Dermis microvascular lymphatic vessel endothelial cell (primary cell): ENCODE data around the gene SLC46A3. TPM values are rescaled to one million over a fixed set of nuclear protein-coding genes. Genes with fewer than 3 reads are reported as not detected.
A peak's percentile ranks its signal among the peaks of the same experiment; 100 is the strongest.
"Not testable (repeated sequence)": the region's sequence is repeated elsewhere in the genome, so short reads cannot be mapped to it uniquely, and the experiment has no call there.

Experiments
- DNase-seq, 2 donors: peaks; one replicate each; pipeline versions ENCODE4 v3.0.0 to v3.0.0-alpha.2; 2010; ENCODE audit warnings: low read depth in 2 of 2
- total RNA-seq: library from RNA; depleted of rRNA; stranded (reverse); fragments of >200 nt; gene quantifications from 2 replicates; pipeline ENCODE4 v1.2.1, GENCODE V29; 2014

Gene SLC46A3, protein sequence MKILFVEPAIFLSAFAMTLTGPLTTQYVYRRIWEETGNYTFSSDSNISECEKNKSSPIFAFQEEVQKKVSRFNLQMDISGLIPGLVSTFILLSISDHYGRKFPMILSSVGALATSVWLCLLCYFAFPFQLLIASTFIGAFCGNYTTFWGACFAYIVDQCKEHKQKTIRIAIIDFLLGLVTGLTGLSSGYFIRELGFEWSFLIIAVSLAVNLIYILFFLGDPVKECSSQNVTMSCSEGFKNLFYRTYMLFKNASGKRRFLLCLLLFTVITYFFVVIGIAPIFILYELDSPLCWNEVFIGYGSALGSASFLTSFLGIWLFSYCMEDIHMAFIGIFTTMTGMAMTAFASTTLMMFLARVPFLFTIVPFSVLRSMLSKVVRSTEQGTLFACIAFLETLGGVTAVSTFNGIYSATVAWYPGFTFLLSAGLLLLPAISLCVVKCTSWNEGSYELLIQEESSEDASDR
- total RNA-seq, result 2.7 TPM in 2 replicates

DNA sequence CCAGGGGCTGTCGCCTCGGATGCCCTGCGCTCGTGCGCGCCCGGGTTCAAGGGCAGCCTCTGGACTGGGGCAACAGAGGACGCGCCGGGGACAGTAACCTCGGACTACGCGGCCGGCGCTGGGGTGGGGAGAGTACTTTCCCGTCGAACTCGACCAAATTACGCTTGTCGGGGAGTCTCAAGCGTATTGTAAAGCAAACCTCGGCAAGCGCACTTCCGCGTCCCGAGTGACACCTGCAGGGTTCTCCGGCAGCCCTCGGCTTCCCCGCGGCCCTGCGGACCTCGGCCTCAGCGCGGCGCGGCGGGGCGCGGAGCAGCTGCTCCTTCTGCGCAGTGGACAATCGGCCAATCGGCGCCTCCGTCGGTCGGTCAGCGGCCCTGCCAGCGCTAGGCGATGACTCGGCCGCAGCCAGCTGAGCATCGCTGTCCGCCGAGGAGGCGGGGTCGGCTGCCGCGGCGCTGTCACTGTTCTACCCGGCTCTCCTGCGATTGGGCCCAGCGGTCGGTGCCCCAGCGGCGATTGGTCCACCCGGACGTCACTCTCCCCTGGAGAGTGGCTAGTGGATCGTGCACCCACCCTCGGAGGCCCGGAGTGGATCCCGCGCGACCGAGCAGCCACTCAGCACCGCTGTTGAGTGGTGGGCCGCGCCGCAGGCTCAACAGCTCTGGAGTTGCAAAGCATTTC, at the start of gene SLC46A3:
SLC46A3 (minus strand) TSS at position 428 of the 684 bp plus-strand sequence. CDS start 972 bp downstream, outside the sequence.
- DNase-seq, result peak; percentile 96 to 99

DNA sequence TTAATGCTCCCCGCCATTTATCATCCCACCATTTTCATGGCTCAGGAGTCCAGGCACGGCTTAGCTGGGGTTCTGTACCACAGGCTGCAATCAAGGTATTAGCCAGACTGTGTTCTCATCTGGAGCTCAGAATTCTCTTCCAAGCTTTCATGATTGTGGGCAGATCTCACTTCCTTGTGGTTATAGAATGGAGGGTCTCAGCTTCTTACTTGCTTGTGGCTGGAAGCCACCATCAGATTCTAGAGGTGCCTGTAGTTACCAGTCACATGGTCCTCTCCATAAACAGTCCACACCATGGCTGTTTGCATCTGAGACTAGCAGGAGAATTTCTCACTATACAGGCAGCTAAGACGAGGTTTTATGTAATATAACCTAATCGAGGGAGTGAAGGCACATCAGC, 45.1 kb upstream of the SLC46A3 start:
- DNase-seq, result no peak

DNA sequence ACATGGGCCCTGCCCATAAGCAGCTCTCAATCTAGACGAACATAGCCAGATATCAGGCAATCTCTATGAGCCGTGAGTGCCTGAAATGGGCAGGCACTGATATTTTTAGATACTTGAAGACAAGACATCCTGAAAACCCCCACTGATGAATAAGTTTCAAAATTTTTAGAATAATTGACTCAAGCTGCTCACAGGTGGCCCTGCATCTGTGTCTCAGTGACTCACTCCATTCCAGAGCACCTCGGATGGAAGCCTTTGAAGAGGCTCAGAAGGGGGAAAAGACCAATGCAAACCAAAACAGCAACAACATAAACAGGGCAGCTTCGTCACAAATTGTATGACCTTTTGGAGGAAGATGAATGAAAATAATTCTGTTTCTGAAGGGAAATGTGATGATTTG, 42.8 kb upstream of the SLC46A3 start:
- no peak for DNase-seq

DNA sequence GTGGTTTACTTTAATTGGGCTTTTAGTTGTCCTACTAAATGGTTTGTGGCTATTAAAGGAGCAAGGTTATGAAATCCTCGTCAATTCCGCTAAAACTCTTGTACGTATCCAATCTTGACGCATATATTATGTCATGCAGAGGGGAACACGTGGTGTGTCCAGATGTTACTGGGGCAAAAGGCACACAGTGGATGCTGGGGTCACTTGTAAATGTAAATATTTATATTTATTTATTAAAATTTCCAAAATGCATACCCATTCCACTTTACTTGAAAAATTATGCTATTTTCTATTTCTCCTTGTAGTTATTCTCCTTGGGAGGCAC, 36.7 kb upstream of the SLC46A3 start:
- no peak for DNase-seq

DNA sequence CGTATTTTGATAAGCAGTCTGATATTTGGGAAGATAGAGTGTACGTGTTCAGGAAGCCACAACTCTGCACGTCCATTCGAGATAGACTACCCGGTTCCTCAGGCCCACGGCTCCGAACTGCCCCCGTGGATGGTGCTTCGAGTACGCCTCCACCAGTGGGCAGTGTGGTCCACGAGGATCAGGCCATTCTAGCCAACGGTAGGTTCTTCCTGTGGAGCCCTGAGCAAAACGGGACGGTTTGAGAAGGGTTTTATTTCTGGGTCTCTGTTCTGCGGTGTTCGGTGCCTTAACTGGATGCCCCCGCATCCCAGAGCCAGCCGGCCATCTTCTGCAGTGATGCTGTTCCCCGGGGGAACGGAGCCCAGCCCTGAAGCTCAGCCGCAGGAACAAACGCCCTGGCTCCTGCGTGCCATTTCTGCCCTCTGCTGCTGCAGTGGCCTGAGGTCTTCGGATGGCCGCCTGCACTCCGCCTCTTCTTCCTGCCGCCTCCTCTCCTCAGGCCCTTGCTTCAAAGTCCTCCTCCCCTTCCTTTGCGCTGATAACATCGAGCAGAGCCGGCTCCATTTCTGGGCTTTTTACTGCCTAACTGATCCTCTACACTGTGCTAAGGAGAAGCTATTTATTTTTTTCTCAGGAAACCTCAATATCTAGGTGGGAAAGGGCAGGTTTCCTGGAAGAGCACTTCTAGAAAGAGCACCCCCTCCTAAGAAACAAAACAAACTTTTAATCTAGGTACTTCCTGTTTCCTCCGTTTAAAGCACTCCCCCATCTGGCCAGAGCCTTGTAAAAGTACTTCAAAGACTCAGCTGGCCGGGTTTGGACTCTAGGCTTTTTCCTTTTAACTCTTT, 36.2 kb upstream of the SLC46A3 start:
- DNase-seq, result peak in 1 of 2 donors; percentile 44

DNA sequence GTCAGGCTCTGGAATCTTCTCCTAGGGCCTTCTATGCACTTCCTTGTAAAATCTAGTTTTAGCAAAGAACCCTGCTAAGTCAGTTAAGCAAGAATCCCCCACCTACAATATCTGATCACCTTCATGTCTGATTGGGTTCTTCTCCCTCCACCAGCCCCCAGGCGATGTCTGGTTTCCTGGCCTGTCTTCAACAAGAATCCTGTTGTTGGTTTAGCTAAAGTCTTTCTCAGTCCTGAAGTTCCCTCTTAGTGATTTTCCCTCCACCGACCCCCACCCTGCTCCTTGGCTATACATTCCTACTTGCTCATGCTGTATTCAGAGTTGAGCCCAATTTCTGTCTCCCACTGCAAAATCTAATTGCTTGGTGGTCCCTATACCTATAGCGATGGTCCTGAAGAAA, 35.2 kb upstream of the SLC46A3 start:
- DNase-seq, result no peak

DNA sequence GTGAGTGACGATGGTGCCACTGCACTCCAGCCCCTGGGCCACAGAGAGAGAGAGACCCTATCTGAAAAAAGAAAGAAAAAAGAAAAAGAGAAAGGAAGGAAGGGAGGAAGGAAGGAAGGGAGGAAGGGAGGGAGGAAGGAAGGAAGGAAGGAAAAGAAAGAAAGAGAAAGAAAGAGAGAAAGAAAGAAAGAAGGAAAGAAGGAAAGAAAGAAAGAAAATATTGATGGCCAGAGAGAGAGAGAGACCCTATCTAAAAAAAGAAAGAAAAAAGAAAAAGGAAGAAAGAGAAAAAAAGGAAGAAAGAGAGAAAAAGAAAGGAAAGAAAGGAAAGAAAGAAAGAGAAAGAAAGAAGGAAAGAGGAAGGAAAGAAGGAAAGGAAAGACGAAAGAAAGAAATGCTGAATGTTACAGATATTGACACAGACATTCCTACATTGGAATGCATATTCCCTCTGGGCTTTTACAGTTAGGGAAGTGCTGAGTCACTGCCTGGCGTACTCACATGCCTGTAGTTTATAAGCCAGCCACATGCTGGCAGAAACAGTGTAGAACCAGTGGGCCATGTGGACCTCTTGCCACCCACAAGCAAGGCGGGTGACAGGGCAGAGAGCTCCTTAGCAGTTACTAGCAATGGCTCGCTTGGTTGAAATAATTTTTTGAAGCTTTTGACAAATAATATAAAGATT, 34.6 kb upstream of the SLC46A3 start:
- DNase-seq, result peak; percentile 52 to 88

DNA sequence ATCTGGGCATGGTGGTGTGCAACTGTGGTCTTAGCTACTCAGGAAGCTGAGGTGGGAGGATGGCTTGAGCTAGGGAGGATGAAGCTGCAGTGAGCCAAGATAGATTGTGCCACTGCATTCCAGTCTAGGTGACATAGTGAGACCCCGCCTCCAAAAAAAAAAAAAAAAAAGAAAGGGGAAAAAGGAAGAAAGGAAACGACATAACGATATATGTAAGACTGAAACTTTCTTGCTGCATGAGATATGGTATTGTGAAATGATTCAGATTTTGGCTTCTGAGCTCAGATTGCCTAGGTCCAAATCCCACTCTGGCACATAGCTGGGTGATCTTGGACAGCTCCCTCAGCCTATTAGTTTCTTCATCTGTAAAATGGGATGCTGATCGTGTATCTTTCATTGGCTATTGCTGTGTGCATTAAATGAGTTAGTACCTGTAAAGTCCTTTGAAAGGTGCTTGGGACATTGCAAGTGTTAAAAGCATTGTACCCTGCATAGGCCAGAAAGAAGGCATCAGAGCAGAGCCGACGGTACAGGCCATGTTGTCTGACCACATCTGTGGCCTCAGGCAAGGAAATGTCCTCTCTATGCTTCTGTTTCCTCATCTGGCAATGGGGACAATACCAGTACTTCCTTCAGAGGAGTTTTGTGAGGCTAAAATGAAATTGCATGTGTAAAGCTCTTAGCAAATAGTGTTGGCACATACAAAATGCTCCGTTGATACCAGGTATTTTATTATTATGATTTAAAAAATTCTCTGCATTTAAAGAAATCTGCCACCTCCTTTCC, 32.6 kb upstream of the SLC46A3 start:
- no peak for DNase-seq

DNA sequence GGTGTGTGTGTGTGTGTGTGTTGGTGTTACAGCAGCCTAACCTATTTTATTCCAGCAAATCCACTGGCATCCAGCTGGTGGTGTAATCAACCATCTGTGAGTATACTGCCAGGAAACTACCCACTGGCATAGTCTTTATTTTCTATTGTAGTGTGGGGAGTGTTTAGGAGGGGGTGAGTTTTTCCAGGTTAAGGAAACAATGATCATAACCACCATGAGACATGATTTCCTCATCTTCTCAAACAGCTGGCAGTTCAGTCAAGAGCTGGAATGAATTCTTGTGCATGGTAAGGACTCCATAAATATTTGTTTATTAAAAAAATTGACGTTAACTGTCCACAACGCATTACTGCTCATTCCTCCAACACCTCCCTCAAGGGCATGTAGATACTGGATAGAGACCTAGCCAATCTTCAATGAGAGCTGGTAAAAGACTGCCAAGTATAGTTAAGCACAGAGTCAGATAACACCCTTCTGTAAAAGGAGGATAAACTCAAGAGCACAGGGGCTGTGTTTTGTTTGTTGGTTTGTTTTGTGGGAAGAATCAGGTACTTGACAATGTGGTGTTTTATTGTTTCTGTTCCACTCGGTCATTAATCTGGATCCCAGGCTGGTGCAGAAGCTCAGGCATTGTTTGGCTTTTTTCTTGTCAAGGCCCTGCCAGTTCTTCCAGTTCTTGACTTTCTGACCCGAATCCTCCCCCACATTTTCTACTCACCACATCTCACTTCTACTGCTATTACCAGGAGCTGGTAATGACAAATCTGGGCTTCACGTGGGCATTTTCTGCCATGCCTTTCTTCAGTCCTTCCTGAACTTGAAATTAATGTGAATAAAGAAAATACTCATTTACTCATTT, 31.6 kb upstream of the SLC46A3 start:
- peak in 1 of 2 donors; percentile 72 for DNase-seq

DNA sequence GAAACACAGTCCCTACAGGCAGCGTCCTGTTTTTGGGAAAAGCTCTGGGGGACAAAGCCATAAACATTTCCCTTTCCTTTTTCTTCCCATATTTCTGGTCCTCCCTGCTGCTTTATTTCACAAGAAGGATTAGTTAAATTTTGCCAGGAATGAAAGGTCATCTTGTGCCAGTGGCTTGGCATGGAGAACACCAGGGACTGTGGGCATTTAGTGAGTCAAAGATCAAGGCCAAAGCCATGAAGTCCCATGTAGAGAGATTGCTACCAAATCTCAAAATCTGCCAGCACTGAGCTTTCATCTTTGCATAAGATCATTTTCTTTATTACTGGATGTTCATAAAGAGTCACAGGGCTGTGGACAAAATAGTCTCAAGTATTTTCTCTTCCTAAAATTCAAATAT, 29.1 kb upstream of the SLC46A3 start:
- DNase-seq, result no peak

DNA sequence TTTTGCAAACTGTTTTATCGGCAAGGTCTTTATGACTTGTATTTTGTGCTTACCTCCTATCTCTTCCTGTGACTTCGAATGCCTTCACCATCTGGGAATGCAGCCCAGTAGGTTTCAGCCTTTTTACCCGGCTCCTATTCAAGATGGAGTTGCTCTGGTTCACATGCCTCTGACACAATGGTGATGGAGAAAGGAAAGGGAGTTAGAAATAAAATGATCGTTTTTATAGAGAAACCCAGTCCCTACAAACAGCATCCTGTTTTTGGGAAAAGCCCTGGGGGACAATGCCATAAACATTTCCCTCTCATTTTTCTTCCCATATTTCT, 27.5 kb upstream of the SLC46A3 start:
- no peak for DNase-seq

DNA sequence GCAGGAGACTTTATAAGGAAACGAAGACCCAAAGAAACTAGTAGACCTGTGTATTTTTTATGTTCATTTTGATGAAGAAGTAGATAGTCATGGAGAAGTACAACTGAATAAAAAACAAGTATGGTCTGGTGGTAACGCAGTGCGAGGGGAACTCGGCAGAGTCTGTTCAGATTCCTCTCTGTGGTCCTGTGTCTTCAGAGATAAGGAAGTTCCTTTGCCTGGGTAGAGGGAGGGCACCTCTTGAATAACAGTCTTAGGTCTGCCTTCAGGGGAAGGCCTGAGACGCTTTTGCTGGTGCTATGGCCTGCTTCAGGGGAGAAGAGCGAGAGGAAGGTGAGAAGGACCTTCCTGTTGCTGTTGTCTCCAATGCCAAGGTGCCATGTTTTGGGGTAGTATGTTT, 25.9 kb upstream of the SLC46A3 start:
- DNase-seq, result no peak

DNA sequence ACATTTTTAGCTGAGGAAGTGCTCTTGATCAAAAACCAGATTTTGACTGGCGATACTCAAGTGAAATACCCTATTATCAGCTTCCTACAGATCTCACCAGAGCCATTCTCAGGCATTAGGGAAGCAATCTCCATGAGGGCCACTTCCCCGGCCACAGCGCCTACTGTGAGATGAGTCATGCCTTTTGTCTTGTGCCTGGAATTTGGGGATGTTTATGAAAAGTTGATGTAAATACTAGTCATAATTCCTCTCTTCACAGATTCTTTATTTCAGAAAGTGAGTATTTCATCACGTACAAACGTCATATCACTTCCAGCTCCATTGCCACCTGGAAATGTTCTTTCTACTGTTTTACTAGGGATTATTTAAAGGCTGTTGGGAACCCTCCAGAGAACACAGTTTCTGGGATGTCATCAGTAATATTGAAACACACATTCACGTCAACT, 25.3 kb upstream of the SLC46A3 start:
- DNase-seq, result peak; percentile 27 to 93

DNA sequence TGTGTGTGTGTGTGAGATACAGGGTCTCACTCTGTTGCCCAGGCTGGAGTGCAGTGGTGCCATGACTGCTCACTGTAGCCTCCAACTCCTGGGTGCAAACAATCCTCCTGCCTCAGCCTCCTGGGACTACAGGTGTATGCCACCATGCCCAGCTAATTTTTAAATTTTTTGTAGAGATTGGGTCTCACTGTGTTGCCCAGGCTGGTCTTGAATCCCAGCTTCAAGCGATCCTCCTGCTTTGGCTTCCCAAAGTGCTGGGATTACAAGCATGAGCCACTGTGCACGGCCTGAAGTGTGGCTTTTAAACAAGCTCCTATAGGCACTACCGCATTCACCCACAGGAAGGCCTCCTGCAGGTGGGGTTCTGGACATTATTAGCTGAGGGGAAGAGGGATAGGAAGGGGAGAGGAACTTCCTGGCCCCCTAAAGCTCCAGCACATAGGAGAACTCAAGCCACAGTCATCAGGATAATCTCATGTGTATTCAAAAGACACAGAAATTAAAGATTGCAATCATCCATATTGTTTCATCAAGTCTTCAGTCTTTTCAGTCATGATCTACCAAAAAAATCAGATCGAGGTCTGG, 24.8 kb upstream of the SLC46A3 start:
- no peak for DNase-seq

DNA sequence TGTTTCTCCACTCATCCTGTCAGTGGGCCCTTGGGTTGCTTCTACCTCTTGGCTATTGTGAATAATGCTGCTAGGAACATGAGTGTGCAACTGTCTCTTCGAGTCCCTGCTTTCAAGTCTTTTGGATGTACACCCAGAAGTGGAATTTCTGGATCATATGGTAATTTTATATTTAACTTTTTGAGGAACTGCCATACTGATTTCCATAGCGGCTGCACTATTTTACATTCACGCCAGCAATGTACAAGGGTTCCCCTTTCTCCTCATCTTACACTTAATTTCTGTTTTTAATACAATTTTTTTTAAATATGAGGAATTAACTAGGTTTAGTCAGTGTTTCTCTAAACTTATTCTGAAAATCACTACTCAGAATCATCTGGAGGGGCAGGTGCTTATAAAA, 24.2 kb upstream of the SLC46A3 start:
- DNase-seq, result no peak

DNA sequence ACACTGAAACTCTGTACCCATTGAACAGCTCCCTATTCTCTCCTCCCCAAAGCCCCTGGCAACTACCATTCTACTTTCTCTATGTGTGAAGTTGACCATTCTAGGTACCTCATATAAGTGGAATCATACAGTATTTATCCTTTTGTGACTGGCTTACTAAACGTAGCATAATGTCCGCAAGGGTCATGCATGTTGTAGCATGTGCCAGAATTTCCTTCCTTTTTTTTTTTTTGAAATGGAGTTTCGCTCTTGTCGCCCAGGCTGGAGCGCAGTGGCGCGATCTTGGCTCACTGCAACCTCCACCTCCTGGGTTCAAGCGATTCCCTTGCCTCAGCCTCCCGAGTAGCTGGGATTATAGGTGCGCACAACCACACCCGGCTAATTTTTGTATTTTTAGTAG, 23.7 kb upstream of the SLC46A3 start:
- DNase-seq, result not testable (repeated sequence)

DNA sequence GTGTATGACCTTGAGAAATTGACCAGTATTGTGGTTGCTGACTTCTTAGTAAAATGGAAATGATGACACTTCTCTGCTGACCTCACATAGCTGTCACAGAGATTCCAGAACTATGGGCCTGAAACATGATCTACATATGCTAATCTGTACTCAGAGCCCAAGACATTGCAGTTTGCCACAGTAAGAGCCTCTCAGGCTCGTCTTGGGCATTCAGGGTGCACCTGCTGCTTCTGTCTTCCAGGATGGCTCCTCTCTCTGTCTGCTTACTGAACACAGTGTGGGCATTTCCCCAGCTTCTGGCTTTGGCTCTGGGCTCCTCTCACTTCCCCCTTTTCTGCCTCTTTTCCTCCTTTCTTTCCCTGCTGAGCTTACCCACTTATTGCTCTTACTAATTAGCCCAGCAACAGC, 22.3 kb upstream of the SLC46A3 start:
- no peak for DNase-seq

DNA sequence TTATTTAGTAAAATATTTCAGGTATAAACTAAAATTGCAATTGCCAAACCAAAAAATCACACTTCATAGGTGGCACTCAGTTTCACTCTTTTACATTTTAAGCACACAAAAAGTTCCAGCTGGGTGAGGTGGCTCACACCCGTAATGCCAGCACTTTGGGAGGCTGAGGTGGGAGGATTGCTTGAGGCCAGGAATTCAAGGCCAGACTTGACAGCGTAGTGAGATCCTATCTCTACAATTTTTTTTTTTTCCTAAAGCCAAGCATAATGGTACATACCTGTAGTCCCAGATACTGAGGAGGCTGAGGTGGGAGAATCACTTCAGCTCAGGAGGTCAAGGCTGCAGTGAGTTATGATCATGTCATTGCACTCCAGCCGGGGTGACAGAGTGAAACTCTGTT, 20.6 kb upstream of the SLC46A3 start:
- DNase-seq, result no peak

DNA sequence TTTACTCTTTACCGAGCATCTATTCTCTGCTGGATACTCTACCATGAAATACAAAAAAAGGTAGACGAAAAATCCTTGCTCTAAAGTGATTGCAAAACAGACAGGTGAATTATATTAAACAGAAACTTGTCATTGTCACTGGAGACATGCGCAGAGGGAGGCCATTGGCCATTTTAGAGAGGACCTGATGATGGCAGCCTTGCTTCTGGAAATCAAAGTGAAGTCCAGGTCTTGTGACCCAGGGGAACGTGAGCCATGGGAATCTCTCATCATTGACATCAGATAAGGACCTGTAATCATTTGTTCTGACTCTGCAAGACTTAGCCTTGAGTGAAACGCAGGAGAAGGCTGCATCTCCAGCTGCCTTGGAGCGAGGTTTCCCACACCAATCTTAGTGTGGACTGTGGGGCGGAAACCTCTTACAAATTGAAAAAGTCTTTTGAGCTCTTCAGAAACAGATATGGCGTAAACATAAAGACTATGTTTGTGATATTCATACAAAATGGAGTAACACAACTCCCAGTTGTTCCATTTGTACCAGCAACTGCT, 16.8 kb upstream of the SLC46A3 start:
- no peak for DNase-seq
